Activated CD4-positive, alpha-beta T cell treated with anti-CD3 and anti-CD28 coated beads, Interleukin-2, amount 50 U/mL, for 48 hours (primary cell): ENCODE data around the gene HPS6.

Experiments
- DNase-seq, 2 experiments: peaks; one replicate each; pipeline ENCODE4 v3.0.0-alpha.2; 2020

HPS6 gene

GRCh38 chr10:102072673-102073527 lies 7.8 kb downstream of the HPS6 start:
- DNase-seq: peak; percentile 84 to 88

- no peak for DNase-seq
Observed at GRCh38 chr10:102083541-102083940, 18.4 kb downstream of the HPS6 start.

GRCh38 chr10:102085336-102085735 lies 20.2 kb downstream of the HPS6 start:
- no peak for DNase-seq

- DNase-seq: no peak
Observed at GRCh38 chr10:102086196-102086595, 21.0 kb downstream of the HPS6 start.

- DNase-seq: no peak
Observed at GRCh38 chr10:102090772-102091171, 25.6 kb downstream of the HPS6 start.

- DNase-seq: no peak
Observed at GRCh38 chr10:102096449-102096848, 31.3 kb downstream of the HPS6 start.

- DNase-seq: no peak
Observed at GRCh38 chr10:102101152-102101551, 36.0 kb downstream of the HPS6 start.

GRCh38 chr10:102102421-102102820 lies 37.3 kb downstream of the HPS6 start:
- no peak for DNase-seq

GRCh38 chr10:102106998-102107397 lies 41.8 kb downstream of the HPS6 start:
- DNase-seq: no peak

GRCh38 chr10:102109166-102110116 lies 44.3 kb downstream of the HPS6 start:
- DNase-seq: no peak

GRCh38 chr10:102111276-102111675 lies 46.1 kb downstream of the HPS6 start:
- DNase-seq: no peak

GRCh38 chr10:102112210-102112817 lies 47.2 kb downstream of the HPS6 start:
- DNase-seq: no peak

- peak; percentile 19 to 35 for DNase-seq
Observed at GRCh38 chr10:102113261-102113955, 48.3 kb downstream of the HPS6 start.

- DNase-seq: peak in 1 of 2 experiments; percentile 21
Observed at GRCh38 chr10:102113956-102114857, 49.1 kb downstream of the HPS6 start.

- peak; percentile 91 for DNase-seq
Observed at GRCh38 chr10:102114861-102115618, 49.9 kb downstream of the HPS6 start.

GRCh38 chr10:102115775-102116174 lies 50.6 kb downstream of the HPS6 start:
- no peak for DNase-seq

- DNase-seq: no peak
Observed at GRCh38 chr10:102116656-102117055, 51.5 kb downstream of the HPS6 start.
